ENCODE data around the gene NHSL1. TPM values are rescaled to one million over a fixed set of nuclear protein-coding genes. Genes with fewer than 3 reads are reported as not detected.
A peak's percentile ranks its signal among the peaks of the same experiment; 100 is the strongest.

Gene NHSL1
- total RNA-seq, 1 donor from 2014 or later: 33.5 TPM

GRCh38 chr6:138372711-138373463 is 126.4 kb downstream of the NHSL1 start:
- FAIRE-seq (no peak), DNase-seq (ENCODE audit: low read depth) (peak; percentile 12)
- no peak overlapping the region for H3K4me3 ChIP-seq (ENCODE audit: insufficient read depth, low read depth, low read length)
- H3K79me2 ChIP-seq (ENCODE audit: insufficient read depth, low read length): no peaks in the 10 kb centered on the region
- TF ChIP-seq, protein P1, sequence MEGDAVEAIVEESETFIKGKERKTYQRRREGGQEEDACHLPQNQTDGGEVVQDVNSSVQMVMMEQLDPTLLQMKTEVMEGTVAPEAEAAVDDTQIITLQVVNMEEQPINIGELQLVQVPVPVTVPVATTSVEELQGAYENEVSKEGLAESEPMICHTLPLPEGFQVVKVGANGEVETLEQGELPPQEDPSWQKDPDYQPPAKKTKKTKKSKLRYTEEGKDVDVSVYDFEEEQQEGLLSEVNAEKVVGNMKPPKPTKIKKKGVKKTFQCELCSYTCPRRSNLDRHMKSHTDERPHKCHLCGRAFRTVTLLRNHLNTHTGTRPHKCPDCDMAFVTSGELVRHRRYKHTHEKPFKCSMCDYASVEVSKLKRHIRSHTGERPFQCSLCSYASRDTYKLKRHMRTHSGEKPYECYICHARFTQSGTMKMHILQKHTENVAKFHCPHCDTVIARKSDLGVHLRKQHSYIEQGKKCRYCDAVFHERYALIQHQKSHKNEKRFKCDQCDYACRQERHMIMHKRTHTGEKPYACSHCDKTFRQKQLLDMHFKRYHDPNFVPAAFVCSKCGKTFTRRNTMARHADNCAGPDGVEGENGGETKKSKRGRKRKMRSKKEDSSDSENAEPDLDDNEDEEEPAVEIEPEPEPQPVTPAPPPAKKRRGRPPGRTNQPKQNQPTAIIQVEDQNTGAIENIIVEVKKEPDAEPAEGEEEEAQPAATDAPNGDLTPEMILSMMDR (IDR thresholded peaks at IDR 0.05; ENCODE audit: insufficient read depth, low read depth, low read length): no peak
- TF ChIP-seq EZH2 (IDR thresholded peaks at IDR 0.05; ENCODE audit: insufficient read depth, low read length): no peak
- Mint-ChIP-seq H3K4me3 (ENCODE audit: unreplicated experiment) (no peak overlapping the region), H3K27ac (ENCODE audit: unreplicated experiment) (no peak overlapping the region), H3K9me3 (ENCODE audit: unreplicated experiment) (peaks cover 2% of the 10 kb centered on the region), H3K4me1 (ENCODE audit: low read depth, unreplicated experiment) (peaks cover 4% of the 10 kb centered on the region), H3K36me3 (ENCODE audit: low read depth, unreplicated experiment) (no peaks in the 10 kb centered on the region), H3K27me3 (ENCODE audit: low read depth, unreplicated experiment) (peaks cover 5% of the 10 kb centered on the region)
- H3K9me3 ChIP-seq (ENCODE audit: insufficient read depth, low read depth, low read length): no peaks in the 10 kb centered on the region
- H3K9ac ChIP-seq (ENCODE audit: low read length): no peak overlapping the region
- no peaks in the 10 kb centered on the region for H3K36me3 ChIP-seq (ENCODE audit: insufficient read depth, low read length)
- H3K4me2 ChIP-seq (ENCODE audit: low read length): no peak overlapping the region
- peaks cover 4% of the 10 kb centered on the region for H3K4me1 ChIP-seq (ENCODE audit: insufficient read depth, low read length)
- no peaks in the 10 kb centered on the region for H4K20me1 ChIP-seq (ENCODE audit: insufficient read depth, low read length)
- no peak overlapping the region for H3K27ac ChIP-seq (ENCODE audit: low read depth, low read length)
- no peaks in the 10 kb centered on the region for H3K27me3 ChIP-seq (ENCODE audit: insufficient read depth, low read length)
- no peak overlapping the region for H2AFZ ChIP-seq (ENCODE audit: low read depth, low read length)

Small RNA genes within 50 kb of the gene (microRNA-seq; reads per million reads assigned to microRNA genes)
- 5.7 reads per million, percentile 24 among the genes with 10 or more reads in this experiment for gene MIR3145

Other genes with a start within 250 kb of the NHSL1 start
- not detected in 2 replicates for gene SMIM28, start 121.6 kb downstream of the NHSL1 start, total RNA-seq
- 32.6 and 40.5 TPM in 2 replicates for gene HEBP2, start 95.3 kb downstream of the NHSL1 start, total RNA-seq

Measured in astrocyte (in vitro differentiated cells and primary cell).